HCT116 (cell line): ENCODE data around the gene KRTCAP2.

Experiments
- EZH2 ChIP-seq: fragments of 200-600 bp; sonication (generic); IDR thresholded peaks from 2 replicates; pipeline ENCODE4 v1.6.1; 2017; ENCODE audit warnings: antibody characterized with exemption, mixed run types
- POLR2A ChIP-seq: IDR thresholded peaks from 2 replicates; pipeline ENCODE4 v1.7.0; 2011; ENCODE audit warnings: borderline replicate concordance; ENCODE audit not compliant: insufficient read depth, insufficient read length; ENCODE audit errors: extremely low read depth
- RAD21 ChIP-seq: IDR thresholded peaks from 2 replicates; pipeline ENCODE4 v1.6.1; 2012; ENCODE audit warnings: low read depth, mild to moderate bottlenecking
- YY1 ChIP-seq: IDR thresholded peaks from 2 replicates; pipeline ENCODE4 v1.6.1; 2011; ENCODE audit warnings: low read length, low read depth, moderate library complexity, mild to moderate bottlenecking; ENCODE audit not compliant: insufficient replicate concordance; ENCODE audit errors: extremely low read depth
- ZNF274 ChIP-seq: fragments of 200-500 bp; sonication (Bioruptor generic); IDR thresholded peaks from 2 replicates; pipeline ENCODE4 v1.6.1; 2014; ENCODE audit warnings: mild to moderate bottlenecking, low read depth, low read length, inconsistent platforms
- TF ChIP-seq, protein P1 (sequence below), 3 experiments: fragments of 200-600 bp in 1 of 3; sonication (generic) in 1 of 3; IDR thresholded peaks in 2 of 3; conservative IDR thresholded peaks in 1 of 3; 2 replicates each; pipeline ENCODE4 v1.5.1; 2012 to 2017; ENCODE audit warnings: low read depth in 2 of 3, low read length in 2 of 3, antibody characterized with exemption in 1 of 3, borderline replicate concordance in 1 of 3, control low read depth in 1 of 3, mild to moderate bottlenecking in 1 of 3, mixed read lengths in 1 of 3, mixed run types in 1 of 3, moderate library complexity in 1 of 3; ENCODE audit not compliant: insufficient read depth in 1 of 3
- TF ChIP-seq, protein P2 (sequence below): IDR thresholded peaks from 2 replicates; pipeline ENCODE4 v1.6.1; 2011; ENCODE audit warnings: mild to moderate bottlenecking, low read length, moderate library complexity; ENCODE audit not compliant: insufficient replicate concordance; ENCODE audit errors: extremely low read depth
- TF ChIP-seq, protein P3 (sequence below): IDR thresholded peaks from 2 replicates; pipeline ENCODE4 v1.6.1; 2012
- TF ChIP-seq, protein P4 (sequence below): IDR thresholded peaks from 2 replicates; pipeline ENCODE4 v1.6.1; 2012

DNA sequence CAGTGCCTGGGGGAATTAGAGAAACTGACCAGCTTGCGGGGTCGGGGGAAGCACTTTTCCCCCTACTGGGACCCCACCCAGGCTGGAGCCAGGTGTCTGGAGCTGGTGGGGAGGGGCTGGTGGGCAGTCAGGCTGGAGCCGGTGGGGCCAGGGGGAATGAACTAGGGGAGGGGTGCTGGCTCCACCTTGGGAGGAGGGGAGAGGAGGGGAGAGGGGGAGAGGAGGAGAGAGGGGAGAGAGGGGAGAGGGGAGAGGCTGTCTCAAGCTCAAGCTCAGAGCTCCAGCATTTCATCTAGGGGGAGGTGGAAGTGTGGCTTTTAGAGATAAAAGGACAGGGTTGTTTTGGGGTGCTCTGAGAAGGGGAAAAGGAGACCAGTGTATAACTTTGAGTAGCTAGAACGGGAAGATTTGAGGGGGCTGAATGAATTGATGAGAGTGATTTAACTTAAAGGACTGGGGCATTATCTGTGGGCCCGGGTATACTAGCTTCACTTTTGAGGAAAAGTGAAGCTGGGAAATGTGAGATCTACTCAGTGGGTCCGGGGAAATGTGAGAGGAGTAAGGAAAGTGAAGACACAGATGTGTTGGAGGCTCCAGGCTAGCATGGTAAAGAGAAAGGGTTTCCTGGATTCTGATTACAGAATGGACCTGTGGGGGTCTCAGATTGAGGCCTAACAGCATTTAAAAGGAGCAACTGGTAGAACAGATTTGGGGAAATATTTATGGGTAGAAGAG lies 42.7 kb downstream of the KRTCAP2 start:
- TF ChIP-seq, protein P1, sequence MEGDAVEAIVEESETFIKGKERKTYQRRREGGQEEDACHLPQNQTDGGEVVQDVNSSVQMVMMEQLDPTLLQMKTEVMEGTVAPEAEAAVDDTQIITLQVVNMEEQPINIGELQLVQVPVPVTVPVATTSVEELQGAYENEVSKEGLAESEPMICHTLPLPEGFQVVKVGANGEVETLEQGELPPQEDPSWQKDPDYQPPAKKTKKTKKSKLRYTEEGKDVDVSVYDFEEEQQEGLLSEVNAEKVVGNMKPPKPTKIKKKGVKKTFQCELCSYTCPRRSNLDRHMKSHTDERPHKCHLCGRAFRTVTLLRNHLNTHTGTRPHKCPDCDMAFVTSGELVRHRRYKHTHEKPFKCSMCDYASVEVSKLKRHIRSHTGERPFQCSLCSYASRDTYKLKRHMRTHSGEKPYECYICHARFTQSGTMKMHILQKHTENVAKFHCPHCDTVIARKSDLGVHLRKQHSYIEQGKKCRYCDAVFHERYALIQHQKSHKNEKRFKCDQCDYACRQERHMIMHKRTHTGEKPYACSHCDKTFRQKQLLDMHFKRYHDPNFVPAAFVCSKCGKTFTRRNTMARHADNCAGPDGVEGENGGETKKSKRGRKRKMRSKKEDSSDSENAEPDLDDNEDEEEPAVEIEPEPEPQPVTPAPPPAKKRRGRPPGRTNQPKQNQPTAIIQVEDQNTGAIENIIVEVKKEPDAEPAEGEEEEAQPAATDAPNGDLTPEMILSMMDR (IDR thresholded peaks at IDR 0.05 in 2 of 3, conservative IDR thresholded peaks at IDR 0.05 in 1 of 3; ENCODE audit: borderline replicate concordance in 1 of 3, insufficient read depth in 1 of 3, low read depth in 2 of 3, low read length in 2 of 3) = no peak
- TF ChIP-seq, protein P2, sequence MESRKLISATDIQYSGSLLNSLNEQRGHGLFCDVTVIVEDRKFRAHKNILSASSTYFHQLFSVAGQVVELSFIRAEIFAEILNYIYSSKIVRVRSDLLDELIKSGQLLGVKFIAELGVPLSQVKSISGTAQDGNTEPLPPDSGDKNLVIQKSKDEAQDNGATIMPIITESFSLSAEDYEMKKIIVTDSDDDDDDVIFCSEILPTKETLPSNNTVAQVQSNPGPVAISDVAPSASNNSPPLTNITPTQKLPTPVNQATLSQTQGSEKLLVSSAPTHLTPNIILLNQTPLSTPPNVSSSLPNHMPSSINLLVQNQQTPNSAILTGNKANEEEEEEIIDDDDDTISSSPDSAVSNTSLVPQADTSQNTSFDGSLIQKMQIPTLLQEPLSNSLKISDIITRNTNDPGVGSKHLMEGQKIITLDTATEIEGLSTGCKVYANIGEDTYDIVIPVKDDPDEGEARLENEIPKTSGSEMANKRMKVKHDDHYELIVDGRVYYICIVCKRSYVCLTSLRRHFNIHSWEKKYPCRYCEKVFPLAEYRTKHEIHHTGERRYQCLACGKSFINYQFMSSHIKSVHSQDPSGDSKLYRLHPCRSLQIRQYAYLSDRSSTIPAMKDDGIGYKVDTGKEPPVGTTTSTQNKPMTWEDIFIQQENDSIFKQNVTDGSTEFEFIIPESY = no peak
- TF ChIP-seq POLR2A (no peak), RAD21 (no peak), YY1 (no peak), EZH2 (no peak), ZNF274 (no peak)
- TF ChIP-seq, protein P3, sequence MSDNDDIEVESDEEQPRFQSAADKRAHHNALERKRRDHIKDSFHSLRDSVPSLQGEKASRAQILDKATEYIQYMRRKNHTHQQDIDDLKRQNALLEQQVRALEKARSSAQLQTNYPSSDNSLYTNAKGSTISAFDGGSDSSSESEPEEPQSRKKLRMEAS = no peak
- TF ChIP-seq, protein P4, sequence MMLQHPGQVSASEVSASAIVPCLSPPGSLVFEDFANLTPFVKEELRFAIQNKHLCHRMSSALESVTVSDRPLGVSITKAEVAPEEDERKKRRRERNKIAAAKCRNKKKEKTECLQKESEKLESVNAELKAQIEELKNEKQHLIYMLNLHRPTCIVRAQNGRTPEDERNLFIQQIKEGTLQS = no peak
